Nephron (organoid): Measurements from ENCODE around the gene MAGEA12.
"Not testable (repeated sequence)": the region's sequence is repeated elsewhere in the genome, so short reads cannot be mapped to it uniquely, and the experiment has no call there.

Source experiments
- H3K27ac Mint-ChIP-seq, 3 experiments: 2 replicates each; pipeline ENCODE4 v1.8.0; 2020; ENCODE audit warnings: mixed read lengths in 3 of 3, mild to moderate bottlenecking in 2 of 3, moderate library complexity in 1 of 3
- H3K27me3 Mint-ChIP-seq: 2 replicates; pipeline ENCODE4 v1.8.0; 2021; ENCODE audit warnings: low read depth, mild to moderate bottlenecking, moderate library complexity, mixed read lengths
- H3K36me3 Mint-ChIP-seq: 2 replicates; pipeline ENCODE4 v1.8.0; 2020; ENCODE audit warnings: low read depth, mixed read lengths
- H3K4me1 Mint-ChIP-seq: 2 replicates; pipeline ENCODE4 v1.8.0; 2020; ENCODE audit warnings: mixed read lengths
- H3K4me3 Mint-ChIP-seq, 3 experiments: 2 replicates each; pipeline ENCODE4 v1.8.0; 2020; ENCODE audit warnings: mild to moderate bottlenecking in 3 of 3, mixed read lengths in 3 of 3, moderate library complexity in 2 of 3
- H3K9me3 Mint-ChIP-seq: 2 replicates; pipeline ENCODE4 v1.8.0; 2020; ENCODE audit warnings: mixed read lengths

Gene MAGEA12

GRCh38 chrX:152787062-152787461, 53.5 kb downstream of the MAGEA12 start:
- H3K36me3 Mint-ChIP-seq, H3K27me3 Mint-ChIP-seq, H3K27ac Mint-ChIP-seq: not testable (repeated sequence)

More at GRCh38 chrX:152787062-152787461, 53.5 kb downstream of the MAGEA12 start:
- H3K9me3 Mint-ChIP-seq, H3K4me3 Mint-ChIP-seq, H3K4me1 Mint-ChIP-seq: not testable (repeated sequence)
